AG10803 (cell line): Measurements from ENCODE around the gene CFAP161.

Experiments
- DNase-seq: peaks from one replicate; pipeline ENCODE4 v3.0.0; 2010; ENCODE audit warnings: low read depth
- H3K4me3 ChIP-seq: 2 replicates; pipeline ENCODE4 v1.5.1; 2011; ENCODE audit warnings: mild to moderate bottlenecking, low read length, control low read depth
- TF ChIP-seq, protein P1 (sequence below): conservative IDR thresholded peaks from 2 replicates; pipeline ENCODE4 v1.5.1; 2011; ENCODE audit warnings: mild to moderate bottlenecking, low read length, control low read depth, inconsistent platforms

Gene CFAP161

DNA sequence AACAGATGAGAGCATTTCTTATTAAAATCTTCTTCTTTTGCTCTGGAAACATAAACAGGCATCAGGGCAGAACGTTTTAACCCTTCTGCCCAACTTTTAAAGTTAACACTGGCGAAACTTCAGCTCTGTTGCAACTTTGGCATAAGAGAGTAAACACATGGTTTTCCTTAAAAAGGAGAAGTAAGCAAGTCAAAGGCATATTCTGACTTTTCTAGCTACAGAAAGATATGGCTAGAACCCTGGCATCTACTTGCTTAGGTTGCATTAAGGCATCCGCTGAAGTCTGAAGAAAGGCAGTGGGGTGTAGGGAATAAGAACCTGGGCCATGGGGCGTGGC, 49.3 kb downstream of the CFAP161 start:
- no peak for DNase-seq
- peak overlapping the region; percentile 47 for H3K4me3 ChIP-seq
- TF ChIP-seq, protein P1, sequence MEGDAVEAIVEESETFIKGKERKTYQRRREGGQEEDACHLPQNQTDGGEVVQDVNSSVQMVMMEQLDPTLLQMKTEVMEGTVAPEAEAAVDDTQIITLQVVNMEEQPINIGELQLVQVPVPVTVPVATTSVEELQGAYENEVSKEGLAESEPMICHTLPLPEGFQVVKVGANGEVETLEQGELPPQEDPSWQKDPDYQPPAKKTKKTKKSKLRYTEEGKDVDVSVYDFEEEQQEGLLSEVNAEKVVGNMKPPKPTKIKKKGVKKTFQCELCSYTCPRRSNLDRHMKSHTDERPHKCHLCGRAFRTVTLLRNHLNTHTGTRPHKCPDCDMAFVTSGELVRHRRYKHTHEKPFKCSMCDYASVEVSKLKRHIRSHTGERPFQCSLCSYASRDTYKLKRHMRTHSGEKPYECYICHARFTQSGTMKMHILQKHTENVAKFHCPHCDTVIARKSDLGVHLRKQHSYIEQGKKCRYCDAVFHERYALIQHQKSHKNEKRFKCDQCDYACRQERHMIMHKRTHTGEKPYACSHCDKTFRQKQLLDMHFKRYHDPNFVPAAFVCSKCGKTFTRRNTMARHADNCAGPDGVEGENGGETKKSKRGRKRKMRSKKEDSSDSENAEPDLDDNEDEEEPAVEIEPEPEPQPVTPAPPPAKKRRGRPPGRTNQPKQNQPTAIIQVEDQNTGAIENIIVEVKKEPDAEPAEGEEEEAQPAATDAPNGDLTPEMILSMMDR = no peak

GRCh38 chr15:81184188-81184587, 50.1 kb downstream of the CFAP161 start:
- TF ChIP-seq, protein P1 = no peak
- no peak overlapping the region for H3K4me3 ChIP-seq
- DNase-seq = peak; percentile 96

GRCh38 chr15:81185631-81186295, 51.7 kb downstream of the CFAP161 start:
- TF ChIP-seq, protein P1 = no peak
- no peak overlapping the region for H3K4me3 ChIP-seq
- no peak for DNase-seq

GRCh38 chr15:81188354-81188753, 54.3 kb downstream of the CFAP161 start:
- no peak overlapping the region for H3K4me3 ChIP-seq
- TF ChIP-seq, protein P1 = no peak

DNA sequence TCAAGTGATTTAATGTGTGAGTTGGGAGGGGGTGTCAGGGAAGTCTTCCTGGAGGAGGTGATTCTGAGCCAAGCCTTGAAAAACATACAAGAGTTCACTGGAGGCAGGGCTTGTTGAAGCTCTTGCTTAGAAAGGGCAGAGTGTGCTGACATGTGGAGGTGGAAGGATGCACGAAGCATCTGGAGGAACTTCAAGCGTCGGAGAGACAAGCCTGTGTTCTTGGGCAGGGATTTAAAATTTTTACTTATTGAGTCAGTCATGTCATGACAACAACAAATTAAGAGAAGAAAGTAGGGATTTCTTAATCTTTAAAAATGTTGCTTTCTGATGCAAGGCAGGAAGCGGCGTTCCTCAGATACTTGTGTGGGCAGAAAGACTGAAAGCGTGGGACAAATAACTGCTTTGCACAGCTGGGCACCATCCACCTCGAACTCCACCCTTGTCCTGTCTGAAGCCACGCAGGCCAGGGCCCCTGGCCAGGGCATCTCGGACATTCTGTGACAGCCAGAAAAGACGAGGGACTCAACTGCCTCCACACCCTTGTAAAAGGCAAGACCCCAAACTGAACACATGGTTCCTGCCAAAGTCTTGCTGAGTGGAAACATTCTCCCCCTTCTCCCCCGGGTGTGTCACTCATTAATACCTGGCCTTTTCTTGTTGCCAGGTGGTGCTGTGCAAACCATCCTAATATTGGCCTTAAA, 55.7 kb downstream of the CFAP161 start:
- peak; percentile 99 for DNase-seq
- H3K4me3 ChIP-seq = no peak overlapping the region
- TF ChIP-seq, protein P1 = no peak

More at GRCh38 chr15:81188354-81188753, 54.3 kb downstream of the CFAP161 start:
- no peak for DNase-seq

DNA sequence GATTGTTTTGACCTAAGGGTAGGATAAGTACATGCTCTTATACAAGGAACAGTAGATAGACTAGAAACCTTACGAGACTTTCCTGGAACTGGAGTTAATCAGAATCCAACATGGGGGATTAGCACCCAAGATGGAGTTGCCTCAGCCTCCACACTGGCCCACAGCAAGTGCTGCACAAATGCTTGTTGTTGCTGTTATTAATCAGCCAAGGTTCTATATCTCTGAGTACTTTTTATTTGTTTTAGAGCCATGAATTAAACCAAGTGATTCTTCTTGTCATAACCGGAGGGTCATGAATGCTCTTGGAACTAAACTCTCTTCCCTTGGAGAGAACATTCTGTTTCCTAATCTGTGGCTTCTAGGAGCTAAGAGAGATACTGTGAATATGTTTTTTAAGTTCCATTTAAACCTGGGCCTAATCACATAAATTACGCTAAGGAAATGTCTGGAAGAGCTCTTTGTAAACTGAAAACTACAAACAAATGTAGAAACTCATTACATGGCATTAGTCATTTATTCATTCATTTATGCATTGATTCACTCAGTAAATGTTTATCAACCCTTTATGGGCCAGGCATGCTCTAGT, 56.9 kb downstream of the CFAP161 start:
- TF ChIP-seq, protein P1 = no peak
- no peak overlapping the region for H3K4me3 ChIP-seq
- DNase-seq = peak; percentile 52

DNA sequence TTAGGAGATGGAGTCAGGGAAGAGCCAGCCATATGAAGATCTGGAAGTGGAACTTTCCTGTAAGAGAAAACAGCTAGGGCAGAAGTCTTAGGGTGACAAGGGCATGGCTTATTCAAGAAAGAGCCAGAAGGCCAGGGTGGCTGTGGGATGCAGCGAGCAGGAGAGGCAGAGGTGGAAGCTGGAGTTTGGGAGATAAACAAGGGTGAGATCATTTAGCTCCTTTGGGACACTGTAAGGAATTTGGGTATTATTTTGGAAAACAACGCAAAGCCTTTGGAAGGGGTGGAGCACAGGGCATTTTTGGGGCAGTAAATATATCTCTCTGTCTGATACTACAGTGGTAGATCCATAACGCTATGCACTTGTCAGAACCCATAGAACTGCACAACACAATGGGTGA, 57.6 kb downstream of the CFAP161 start:
- TF ChIP-seq, protein P1 = no peak
- H3K4me3 ChIP-seq = no peak overlapping the region
- no peak for DNase-seq
